Lower lobe of right lung (tissue), 2 donors: ENCODE measurements around the gene C1R. TPM values are rescaled to one million over a fixed set of nuclear protein-coding genes. Genes with fewer than 3 reads are reported as not detected.
"Not testable (repeated sequence)": the region's sequence is repeated elsewhere in the genome, so short reads cannot be mapped to it uniquely, and the experiment has no call there.

Source experiments
- ATAC-seq, 2 donors: fragments of 200-7000 bp; cut with Tn5 transposase; one replicate each; pipeline ENCODE4 v1.9.1; 2020 to 2022; ENCODE audit warnings: mild to moderate bottlenecking in 2 of 2, moderate library complexity in 2 of 2
- DNase-seq: peaks from one replicate; pipeline ENCODE4 v3.0.0-alpha.2; 2020
- H3K27ac ChIP-seq: fragments of 200-600 bp; one replicate; pipeline ENCODE4 v1.8.0; 2022
- H3K27me3 ChIP-seq: fragments of 200-600 bp; one replicate; pipeline ENCODE4 v1.8.0; 2022; ENCODE audit warnings: low read depth
- H3K36me3 ChIP-seq: fragments of 200-600 bp; one replicate; pipeline ENCODE4 v1.8.0; 2022; ENCODE audit warnings: mild to moderate bottlenecking
- H3K4me1 ChIP-seq: fragments of 200-600 bp; one replicate; pipeline ENCODE4 v1.8.0; 2022
- H3K4me3 ChIP-seq: fragments of 200-600 bp; one replicate; pipeline ENCODE4 v1.8.0; 2022; ENCODE audit warnings: mild to moderate bottlenecking
- H3K9me3 ChIP-seq: fragments of 200-600 bp; one replicate; pipeline ENCODE4 v1.8.0; 2022
- intact Hi-C: fragments of 100-400 bp; cut with DNase I; formaldehyde crosslinking; loops from one replicate; pipeline ENCODE4 v1.11.0; 2022
- total RNA-seq: library from RNA; stranded (reverse); fragmentation: NEBNext Ultra II Directional; extraction: Animal tissue kit (Norgen Biotek cat#: 25700); gene quantifications from one replicate; pipeline ENCODE4 v1.2.1, GENCODE V29; 2021
- TF ChIP-seq, protein P1 (sequence below): fragments of 200-600 bp; IDR thresholded peaks from one replicate; pipeline ENCODE4 v1.8.0; 2022; ENCODE audit warnings: antibody characterized with exemption, mild to moderate bottlenecking
- donor health status: DM: no; HTN: yes; CAD: no; lungs with severe emphysema.

C1R gene
- total RNA-seq, 1 donor from 2014 or later = 373 TPM

DNA sequence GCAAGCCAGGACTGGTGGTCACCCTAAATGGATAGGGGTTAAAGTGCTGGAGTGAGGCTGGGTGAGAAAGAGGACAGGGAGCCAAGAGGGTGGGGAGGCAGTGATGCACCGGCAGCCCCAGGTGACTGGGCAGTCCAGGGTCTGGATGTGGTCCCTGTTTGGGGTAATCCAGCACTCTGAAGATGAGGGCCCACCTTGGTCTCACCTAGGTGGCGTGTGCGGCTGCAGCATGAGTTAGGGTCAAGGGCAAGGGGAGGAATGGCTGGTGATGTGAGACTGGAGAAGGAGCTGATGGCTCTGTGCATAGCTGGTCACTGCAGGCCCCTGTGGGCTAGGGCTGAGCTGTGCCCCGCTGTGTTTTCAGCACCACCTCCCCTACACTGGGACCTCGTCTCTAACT, 18.4 kb upstream of the C1R start:
- no peak for DNase-seq
- H3K4me1 ChIP-seq = peaks cover 42% of the 10 kb centered on the region
- ATAC-seq = no peak
- H3K9me3 ChIP-seq = no peaks in the 10 kb centered on the region
- no peaks in the 10 kb centered on the region for H3K27me3 ChIP-seq
- intact Hi-C loops = no loop called here
- no peak overlapping the region for H3K4me3 ChIP-seq
- no peak overlapping the region for H3K27ac ChIP-seq
- TF ChIP-seq, protein P1, sequence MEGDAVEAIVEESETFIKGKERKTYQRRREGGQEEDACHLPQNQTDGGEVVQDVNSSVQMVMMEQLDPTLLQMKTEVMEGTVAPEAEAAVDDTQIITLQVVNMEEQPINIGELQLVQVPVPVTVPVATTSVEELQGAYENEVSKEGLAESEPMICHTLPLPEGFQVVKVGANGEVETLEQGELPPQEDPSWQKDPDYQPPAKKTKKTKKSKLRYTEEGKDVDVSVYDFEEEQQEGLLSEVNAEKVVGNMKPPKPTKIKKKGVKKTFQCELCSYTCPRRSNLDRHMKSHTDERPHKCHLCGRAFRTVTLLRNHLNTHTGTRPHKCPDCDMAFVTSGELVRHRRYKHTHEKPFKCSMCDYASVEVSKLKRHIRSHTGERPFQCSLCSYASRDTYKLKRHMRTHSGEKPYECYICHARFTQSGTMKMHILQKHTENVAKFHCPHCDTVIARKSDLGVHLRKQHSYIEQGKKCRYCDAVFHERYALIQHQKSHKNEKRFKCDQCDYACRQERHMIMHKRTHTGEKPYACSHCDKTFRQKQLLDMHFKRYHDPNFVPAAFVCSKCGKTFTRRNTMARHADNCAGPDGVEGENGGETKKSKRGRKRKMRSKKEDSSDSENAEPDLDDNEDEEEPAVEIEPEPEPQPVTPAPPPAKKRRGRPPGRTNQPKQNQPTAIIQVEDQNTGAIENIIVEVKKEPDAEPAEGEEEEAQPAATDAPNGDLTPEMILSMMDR = no peak
- H3K36me3 ChIP-seq = peaks cover 5% of the 10 kb centered on the region

DNA sequence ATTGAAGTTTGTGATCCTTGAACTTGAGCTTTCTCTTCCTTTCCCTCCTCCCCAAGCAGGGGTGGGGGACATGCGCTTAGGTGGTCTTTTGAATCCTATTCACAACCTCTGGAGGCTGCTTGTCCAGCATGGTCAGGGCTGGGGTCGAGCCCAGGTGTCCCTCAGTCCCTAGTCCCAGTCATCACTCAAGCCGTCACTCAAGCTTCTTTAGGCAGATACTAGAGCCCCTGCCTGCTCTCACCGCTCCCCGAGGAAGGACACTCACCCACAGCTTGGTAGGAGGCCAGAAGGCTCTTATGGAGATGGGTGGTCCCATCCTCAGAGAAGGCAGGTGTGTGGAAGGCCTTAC, 17.3 kb upstream of the C1R start:
- Histone ChIP-seq H3K4me1 (peaks cover 42% of the 10 kb centered on the region), H3K27me3 (no peaks in the 10 kb centered on the region), H3K36me3 (peaks cover 4% of the 10 kb centered on the region), H3K4me3 (peak overlapping the region; percentile 73), H3K27ac (peak overlapping the region; percentile 96), H3K9me3 (no peaks in the 10 kb centered on the region)
- ATAC-seq (no peak), DNase-seq (no peak)
- intact Hi-C loops = no loop called here
- TF ChIP-seq, protein P1 = no peak

GRCh38 chr12:7108796-7109571, 16.7 kb upstream of the C1R start, which contains the start of gene C1RL:
TSS of gene C1RL (minus strand) at chr12:7109214. CDS start at chr12:7109180, 34 bp downstream.
- peak; percentile 83 to 91 for ATAC-seq
- peaks cover 9% of the 10 kb centered on the region for H3K36me3 ChIP-seq
- intact Hi-C loops = no loop called here
- H3K4me1 ChIP-seq = peaks cover 42% of the 10 kb centered on the region
- no peaks in the 10 kb centered on the region for H3K27me3 ChIP-seq
- peak within 1 kb of the TSS; percentile 96 for H3K27ac ChIP-seq
- no peaks in the 10 kb centered on the region for H3K9me3 ChIP-seq
- TF ChIP-seq, protein P1 = peak; percentile 99
- H3K4me3 ChIP-seq = peak within 1 kb of the TSS; percentile 73
- peak; percentile 92 for DNase-seq

DNA sequence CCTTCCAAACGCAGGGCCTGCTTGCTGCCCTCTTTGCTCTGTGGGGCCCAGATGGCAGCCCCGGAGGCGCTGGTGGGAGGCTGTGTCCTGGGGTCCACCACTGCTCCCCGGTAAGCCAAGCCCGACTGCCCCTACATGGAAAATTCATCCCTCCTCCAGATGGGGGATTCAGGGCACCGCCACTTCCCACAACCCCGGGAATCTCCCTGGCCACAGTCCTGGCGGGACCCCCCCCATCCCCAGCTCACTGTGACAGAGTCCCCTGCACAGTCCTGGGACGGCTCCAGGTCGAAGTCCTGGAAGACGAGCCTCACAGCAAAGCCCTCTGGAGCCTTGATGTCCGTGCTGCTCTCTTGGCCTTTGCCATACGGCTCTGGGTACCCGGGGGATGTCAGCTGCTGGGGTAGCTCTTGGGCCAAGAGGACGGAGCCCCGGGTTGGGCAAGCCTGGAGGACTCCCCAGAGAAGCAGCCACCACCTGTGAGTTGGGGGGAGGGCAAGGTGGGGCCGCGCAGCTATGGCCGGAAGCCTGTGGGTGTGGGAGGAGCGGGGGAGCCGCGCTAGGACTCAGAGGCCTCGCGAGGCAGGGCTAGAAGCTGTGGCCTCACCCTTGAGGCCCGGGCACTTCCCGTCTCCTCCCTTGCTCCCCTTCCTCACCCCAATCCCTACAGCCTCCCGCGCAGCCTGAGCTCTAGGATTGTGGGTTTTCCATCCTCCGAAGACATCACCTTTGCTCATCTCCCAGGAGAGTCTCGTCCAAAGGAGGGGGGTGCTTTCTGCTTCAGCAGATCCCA, 16.0 kb upstream of the C1R start:
- peaks cover 38% of the 10 kb centered on the region for H3K4me1 ChIP-seq
- intact Hi-C loops = no loop called here

GRCh38 chr12:7107636-7108002, 15.4 kb upstream of the C1R start:
- Histone ChIP-seq H3K27ac (peak overlapping the region; percentile 96), H3K9me3 (no peaks in the 10 kb centered on the region), H3K4me3 (peak overlapping the region; percentile 73), H3K27me3 (no peaks in the 10 kb centered on the region), H3K36me3 (peaks cover 22% of the 10 kb centered on the region), H3K4me1 (peaks cover 33% of the 10 kb centered on the region)
- ATAC-seq = peak; percentile 34 to 65
- TF ChIP-seq, protein P1 = no peak
- DNase-seq = no peak
- intact Hi-C loops = no loop called here

More for the DNA sequence above, 16.0 kb upstream of the C1R start:
- TF ChIP-seq, protein P1 = no peak
- Histone ChIP-seq H3K27ac (peak overlapping the region; percentile 96), H3K4me3 (peak overlapping the region; percentile 73), H3K36me3 (peaks cover 17% of the 10 kb centered on the region), H3K9me3 (no peaks in the 10 kb centered on the region), H3K27me3 (no peaks in the 10 kb centered on the region)
- ATAC-seq (peak; percentile 93 to 95), DNase-seq (peak; percentile 93)

DNA sequence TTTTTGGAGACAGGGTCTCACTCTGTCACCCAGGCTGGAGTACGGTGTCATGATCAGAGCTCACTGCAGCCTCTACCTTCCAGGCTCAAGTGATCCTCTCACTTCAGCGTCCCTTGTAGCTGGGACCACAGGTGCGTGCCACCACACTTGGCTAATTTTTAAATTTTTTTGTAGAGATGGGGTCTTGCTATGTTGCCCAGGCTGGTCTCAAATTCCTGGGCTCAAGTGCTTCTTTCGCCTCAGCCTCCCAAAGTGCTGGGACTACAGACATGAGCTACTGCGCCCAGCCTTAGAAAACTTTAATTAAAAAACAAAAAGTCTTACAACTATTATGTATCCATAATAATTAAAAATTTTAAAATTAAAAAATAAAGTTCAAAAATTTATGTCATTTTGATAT, 14.9 kb upstream of the C1R start:
- H3K9me3 ChIP-seq, H3K27me3 ChIP-seq, DNase-seq, intact Hi-C loops, ATAC-seq: not testable (repeated sequence)
- H3K4me1 ChIP-seq = peaks cover 32% of the 10 kb centered on the region
- H3K36me3 ChIP-seq = peaks cover 22% of the 10 kb centered on the region
- peak overlapping the region; percentile 73 for H3K4me3 ChIP-seq
- peak overlapping the region; percentile 96 for H3K27ac ChIP-seq
